Vagina (tissue), 2 donors: ENCODE results near the gene EREG.

Experiments
- POLR2A ChIP-seq, 2 donors: fragments of 450-650 bp; IDR thresholded peaks; one replicate each; pipeline ENCODE4 v1.6.1; 2017; ENCODE audit warnings: antibody characterized with exemption in 2 of 2, mild to moderate bottlenecking in 2 of 2, moderate library complexity in 2 of 2
- POLR2AphosphoS5 ChIP-seq, 2 donors: sonication (generic); formaldehyde crosslinking; IDR thresholded peaks; one replicate each; pipeline ENCODE4 v1.9.0; 2017; ENCODE audit warnings: antibody characterized with exemption in 2 of 2, mild to moderate bottlenecking in 2 of 2, low read depth in 1 of 2; ENCODE audit not compliant: insufficient read depth in 1 of 2
- TF ChIP-seq, protein P1 (sequence below), 3 experiments: fragments of 450-650 bp in 2 of 3; fragments of 200-600 bp in 1 of 3; sonication (generic) in 1 of 3; IDR thresholded peaks; one replicate each; pipeline ENCODE4 v1.5.1; 2017 to 2019; ENCODE audit warnings: antibody characterized with exemption in 3 of 3, mild to moderate bottlenecking in 2 of 3, moderate library complexity in 2 of 3

DNA sequence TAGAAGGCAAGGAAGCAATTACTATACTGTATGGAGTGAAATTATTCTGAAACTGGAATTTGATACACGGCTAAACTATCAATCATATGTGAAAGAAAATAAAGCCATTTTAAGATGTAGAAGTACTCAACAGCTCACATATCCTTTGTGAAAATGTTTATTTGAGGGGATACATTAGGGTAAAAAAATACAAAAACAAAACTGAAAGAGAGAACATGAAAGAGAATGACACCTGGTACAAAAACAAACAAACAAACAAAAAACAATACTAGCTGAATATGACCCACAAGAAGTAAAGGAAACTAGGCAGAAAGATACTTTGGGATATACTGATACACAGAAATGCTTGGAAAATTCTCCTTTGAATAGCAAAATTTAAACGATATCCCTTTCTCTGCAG, 59.2 kb downstream of the EREG start:
- TF ChIP-seq, protein P1, sequence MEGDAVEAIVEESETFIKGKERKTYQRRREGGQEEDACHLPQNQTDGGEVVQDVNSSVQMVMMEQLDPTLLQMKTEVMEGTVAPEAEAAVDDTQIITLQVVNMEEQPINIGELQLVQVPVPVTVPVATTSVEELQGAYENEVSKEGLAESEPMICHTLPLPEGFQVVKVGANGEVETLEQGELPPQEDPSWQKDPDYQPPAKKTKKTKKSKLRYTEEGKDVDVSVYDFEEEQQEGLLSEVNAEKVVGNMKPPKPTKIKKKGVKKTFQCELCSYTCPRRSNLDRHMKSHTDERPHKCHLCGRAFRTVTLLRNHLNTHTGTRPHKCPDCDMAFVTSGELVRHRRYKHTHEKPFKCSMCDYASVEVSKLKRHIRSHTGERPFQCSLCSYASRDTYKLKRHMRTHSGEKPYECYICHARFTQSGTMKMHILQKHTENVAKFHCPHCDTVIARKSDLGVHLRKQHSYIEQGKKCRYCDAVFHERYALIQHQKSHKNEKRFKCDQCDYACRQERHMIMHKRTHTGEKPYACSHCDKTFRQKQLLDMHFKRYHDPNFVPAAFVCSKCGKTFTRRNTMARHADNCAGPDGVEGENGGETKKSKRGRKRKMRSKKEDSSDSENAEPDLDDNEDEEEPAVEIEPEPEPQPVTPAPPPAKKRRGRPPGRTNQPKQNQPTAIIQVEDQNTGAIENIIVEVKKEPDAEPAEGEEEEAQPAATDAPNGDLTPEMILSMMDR (IDR thresholded peaks at IDR 0.05), result no peak
- TF ChIP-seq POLR2A (IDR thresholded peaks at IDR 0.05) (no peak), POLR2AphosphoS5 (IDR thresholded peaks at IDR 0.05; ENCODE audit: insufficient read depth in 1 of 2, low read depth in 1 of 2) (no peak)
